ENCODE measurements around the gene NFATC2. TPM values are rescaled to one million over a fixed set of nuclear protein-coding genes. Genes with fewer than 3 reads are reported as not detected.

Gene NFATC2
- total RNA-seq, 2 experiments from 2014 or later: 32.5 to 33.2 TPM

GRCh38 chr20:51424270-51425117 is 118.0 kb downstream of the NFATC2 start:
- Mint-ChIP-seq H3K36me3 (ENCODE audit: low read depth) (peaks cover 90% of the 10 kb centered on the region), H3K27ac (peak overlapping the region; percentile 75), H3K4me3 (peak overlapping the region; percentile 47), H3K4me1 (ENCODE audit: low read depth) (peaks cover 57% of the 10 kb centered on the region), H3K27me3 (no peaks in the 10 kb centered on the region), H3K9me3 (no peaks in the 10 kb centered on the region)
- ChIA-PET POLR2A (interaction anchor here (0.6 to 1.1 kb wide), 5 partner anchors 10 to 98 kb away, joined by 3 to 6 read pairs (median 3); no protein-coding TSS in a partner anchor), CTCF (interaction anchor here (1.2 to 2.2 kb wide), 2 partner anchors 20 to 38 kb away, joined by 5 to 9 read pairs; no protein-coding TSS in a partner anchor)
- ATAC-seq (ENCODE audit: poor library complexity) (peak; percentile 29), DNase-seq (peak in 5 of 14 experiments; percentile 11 to 58 (median 50))
- intact Hi-C loops (cut with DNase I, micrococcal nuclease): loop anchor here (2.0 to 5.0 kb wide), 2 partner anchors 20 to 37 kb away; no protein-coding TSS in a partner anchor
- no peak overlapping the region for H3K4me3 ChIP-seq (ENCODE audit: low read length)
- TF ChIP-seq CTCF (IDR thresholded peaks at IDR 0.05): no peak
- no peaks in the 10 kb centered on the region for H3K27me3 ChIP-seq (ENCODE audit: control insufficient read depth in 1 of 2, insufficient read depth in 2 of 2, low read length in 2 of 2)
- H3K4me1 ChIP-seq (ENCODE audit: insufficient read depth, low read length): peaks cover 60% of the 10 kb centered on the region
- H3K36me3 ChIP-seq (ENCODE audit: insufficient read depth, low read length): peaks cover 51% of the 10 kb centered on the region
- H3K27ac ChIP-seq (ENCODE audit: low read depth in 1 of 2, low read length in 2 of 2): peak overlapping the region; percentile 47 to 69
- no peaks in the 10 kb centered on the region for H3K9me3 ChIP-seq (ENCODE audit: control insufficient read depth in 1 of 2, insufficient read depth in 1 of 2, low read length in 2 of 2)

- ChIA-PET CTCF (interaction anchor here (0.7 to 2.2 kb wide), 3 partner anchors 19 to 629 kb away, joined by 3 to 9 read pairs (median 5); partner anchors contain the start of gene BCAS4), POLR2A (interaction anchor here (1.0 to 1.1 kb wide), 4 partner anchors 11 to 38 kb away, joined by 3 to 6 read pairs (median 3); no protein-coding TSS in a partner anchor)
- no peak overlapping the region for H3K4me3 ChIP-seq (ENCODE audit: low read length)
- H3K36me3 Mint-ChIP-seq (ENCODE audit: low read depth): peaks cover 90% of the 10 kb centered on the region
- no peak for TF ChIP-seq CTCF (IDR thresholded peaks at IDR 0.05)
- H3K4me3 Mint-ChIP-seq: peak overlapping the region; percentile 47
- H3K27ac Mint-ChIP-seq: peak overlapping the region; percentile 75
- H3K4me1 ChIP-seq (ENCODE audit: insufficient read depth, low read length): peaks cover 63% of the 10 kb centered on the region
- ATAC-seq (ENCODE audit: poor library complexity): no peak
- H3K4me1 Mint-ChIP-seq (ENCODE audit: low read depth): peaks cover 58% of the 10 kb centered on the region
- H3K27me3 ChIP-seq (ENCODE audit: control insufficient read depth in 1 of 2, insufficient read depth in 2 of 2, low read length in 2 of 2): no peaks in the 10 kb centered on the region
- H3K9me3 Mint-ChIP-seq: no peaks in the 10 kb centered on the region
- intact Hi-C loops (cut with DNase I, micrococcal nuclease): loop anchor here (2.0 to 5.0 kb wide), 2 partner anchors 19 to 37 kb away; no protein-coding TSS in a partner anchor
- DNase-seq: no peak
- H3K27me3 Mint-ChIP-seq: no peaks in the 10 kb centered on the region
- H3K36me3 ChIP-seq (ENCODE audit: insufficient read depth, low read length): peaks cover 51% of the 10 kb centered on the region
- peak overlapping the region; percentile 32 to 69 for H3K27ac ChIP-seq (ENCODE audit: low read depth in 1 of 2, low read length in 2 of 2)
- H3K9me3 ChIP-seq (ENCODE audit: control insufficient read depth in 1 of 2, insufficient read depth in 1 of 2, low read length in 2 of 2): no peaks in the 10 kb centered on the region
These were observed 118.7 kb downstream of the NFATC2 start for GRCh38 chr20:51423810-51424209.

- ATAC-seq (ENCODE audit: poor library complexity): no peak
These were observed 119.2 kb downstream of the NFATC2 start for GRCh38 chr20:51423290-51423667.

More at GRCh38 chr20:51423290-51423667, 119.2 kb downstream of the NFATC2 start:
- H3K36me3 ChIP-seq (ENCODE audit: insufficient read depth, low read length): peaks cover 47% of the 10 kb centered on the region
- no peak overlapping the region for H3K4me3 ChIP-seq (ENCODE audit: low read length)
- H3K36me3 Mint-ChIP-seq (ENCODE audit: low read depth): peaks cover 90% of the 10 kb centered on the region
- H3K4me1 Mint-ChIP-seq (ENCODE audit: low read depth): peaks cover 58% of the 10 kb centered on the region
- intact Hi-C loops (cut with DNase I, micrococcal nuclease): loop anchor here (5.0 kb wide), 1 partner anchor 36 kb away; no protein-coding TSS in a partner anchor
- peak overlapping the region; percentile 75 for H3K27ac Mint-ChIP-seq
- peak overlapping the region; percentile 4 for H3K4me3 Mint-ChIP-seq
- H3K27me3 Mint-ChIP-seq: no peaks in the 10 kb centered on the region
- TF ChIP-seq CTCF (IDR thresholded peaks at IDR 0.05): no peak
- H3K4me1 ChIP-seq (ENCODE audit: insufficient read depth, low read length): peaks cover 62% of the 10 kb centered on the region
- H3K27me3 ChIP-seq (ENCODE audit: control insufficient read depth in 1 of 2, insufficient read depth in 2 of 2, low read length in 2 of 2): no peaks in the 10 kb centered on the region
- no peaks in the 10 kb centered on the region for H3K9me3 ChIP-seq (ENCODE audit: control insufficient read depth in 1 of 2, insufficient read depth in 1 of 2, low read length in 2 of 2)
- DNase-seq: no peak
- ChIA-PET POLR2A (interaction anchor here (0.8 to 1.1 kb wide), 3 partner anchors 11 to 23 kb away, joined by 3 to 4 read pairs (median 3); no protein-coding TSS in a partner anchor), CTCF (interaction anchor here (0.7 to 2.2 kb wide), 4 partner anchors 18 to 628 kb away, joined by 3 to 9 read pairs (median 6); partner anchors contain the start of gene BCAS4)
- peak overlapping the region; percentile 32 to 69 for H3K27ac ChIP-seq (ENCODE audit: low read depth in 1 of 2, low read length in 2 of 2)
- no peaks in the 10 kb centered on the region for H3K9me3 Mint-ChIP-seq
